GM18870 (cell line): ENCODE data around the gene ZNF718.
A peak's percentile ranks its signal among the peaks of the same experiment; 100 is the strongest.
"Not testable (repeated sequence)": the region's sequence is repeated elsewhere in the genome, so short reads cannot be mapped to it uniquely, and the experiment has no call there.

Experiments
- ATAC-seq: cut with Tn5 transposase; IDR thresholded peaks from one replicate; pipeline ENCODE4 v1.9.1; 2021; ENCODE audit warnings: moderate library complexity; ENCODE audit not compliant: unreplicated experiment

The ZNF718 gene

DNA sequence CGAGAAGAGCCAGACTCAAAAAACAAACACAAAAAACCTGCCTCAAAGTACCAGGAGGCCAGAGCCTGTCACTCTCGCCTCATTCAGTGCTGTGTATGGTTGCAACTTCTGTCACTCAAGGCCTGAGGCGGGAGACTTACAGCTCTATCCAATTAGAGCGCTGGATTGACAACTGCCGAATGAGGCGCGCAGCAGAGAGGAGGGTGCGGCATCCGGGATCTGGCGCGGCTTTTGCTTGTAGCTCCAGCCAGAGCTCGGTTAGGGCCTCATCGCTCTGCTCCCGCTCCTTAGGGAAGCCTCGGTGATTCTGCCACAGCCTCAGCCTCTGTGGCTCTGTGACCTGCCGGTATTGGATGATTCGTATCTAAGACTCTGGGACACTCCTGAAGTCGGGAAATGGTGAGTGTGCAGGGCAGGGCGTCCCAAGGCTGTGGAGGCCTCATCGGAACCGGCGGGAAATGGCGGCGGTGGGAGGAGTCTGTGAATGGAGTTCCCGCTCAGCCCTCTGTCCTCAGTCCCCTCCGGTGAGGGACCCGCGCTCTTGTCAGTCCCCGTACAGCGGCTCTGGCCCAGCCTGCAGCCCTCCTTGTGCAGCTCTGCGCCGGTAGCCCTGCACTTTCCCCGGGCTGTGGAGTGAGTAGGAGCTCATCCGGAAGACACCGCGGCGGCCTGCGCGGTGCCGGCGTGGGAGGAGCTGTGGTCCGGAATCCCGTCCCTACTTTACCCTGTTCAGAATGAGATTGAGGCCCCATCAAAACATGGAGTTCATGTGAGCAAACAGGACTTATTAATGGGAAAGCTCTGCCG lies at the start of gene ZNF718:
TSS of gene ZNF718 (plus strand) at position 227 of the 807 bp plus-strand sequence. CDS start at position 397, 170 bp downstream.
- peak; percentile 98 for ATAC-seq

DNA sequence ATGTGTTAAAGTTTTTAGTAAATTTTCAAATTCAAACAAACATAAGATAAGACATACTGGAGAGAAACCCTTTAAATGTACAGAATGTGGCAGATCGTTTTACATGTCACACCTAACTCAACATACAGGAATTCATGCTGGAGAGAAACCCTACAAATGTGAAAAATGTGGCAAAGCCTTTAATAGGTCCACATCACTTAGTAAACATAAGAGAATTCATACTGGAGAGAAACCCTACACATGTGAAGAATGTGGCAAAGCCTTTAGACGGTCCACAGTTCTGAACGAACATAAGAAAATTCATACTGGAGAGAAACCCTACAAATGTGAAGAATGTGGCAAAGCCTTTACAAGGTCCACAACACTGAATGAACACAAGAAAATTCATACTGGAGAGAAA lies 38.4 kb upstream of the ZNF718 start:
- no peak for ATAC-seq

DNA sequence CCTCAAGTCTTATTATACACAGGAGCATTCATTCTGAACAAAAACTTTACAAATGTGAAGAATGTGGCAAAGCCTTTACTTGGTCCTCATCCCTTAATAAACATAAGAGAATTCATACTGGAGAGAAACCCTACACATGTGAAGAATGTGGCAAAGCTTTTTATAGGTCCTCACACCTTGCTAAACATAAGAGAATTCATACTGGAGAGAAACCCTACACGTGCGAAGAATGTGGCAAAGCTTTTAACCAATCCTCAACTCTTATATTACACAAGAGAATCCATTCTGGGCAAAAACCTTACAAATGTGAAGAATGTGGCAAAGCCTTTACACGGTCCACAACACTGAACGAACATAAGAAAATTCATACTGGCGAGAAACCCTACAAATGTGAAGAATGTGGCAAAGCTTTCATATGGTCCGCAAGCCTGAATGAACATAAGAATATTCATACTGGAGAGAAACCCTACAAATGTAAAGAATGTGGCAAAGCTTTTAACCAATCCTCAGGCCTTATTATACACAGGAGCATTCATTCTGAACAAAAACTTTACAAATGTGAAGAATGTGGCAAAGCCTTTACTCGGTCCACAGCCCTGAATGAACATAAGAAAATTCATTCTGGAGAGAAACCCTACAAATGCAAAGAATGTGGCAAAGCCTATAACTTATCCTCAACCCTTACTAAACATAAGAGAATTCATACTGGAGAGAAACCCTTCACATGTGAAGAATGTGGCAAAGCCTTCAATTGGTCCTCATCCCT lies 37.6 kb upstream of the ZNF718 start:
- ATAC-seq: not testable (repeated sequence)

DNA sequence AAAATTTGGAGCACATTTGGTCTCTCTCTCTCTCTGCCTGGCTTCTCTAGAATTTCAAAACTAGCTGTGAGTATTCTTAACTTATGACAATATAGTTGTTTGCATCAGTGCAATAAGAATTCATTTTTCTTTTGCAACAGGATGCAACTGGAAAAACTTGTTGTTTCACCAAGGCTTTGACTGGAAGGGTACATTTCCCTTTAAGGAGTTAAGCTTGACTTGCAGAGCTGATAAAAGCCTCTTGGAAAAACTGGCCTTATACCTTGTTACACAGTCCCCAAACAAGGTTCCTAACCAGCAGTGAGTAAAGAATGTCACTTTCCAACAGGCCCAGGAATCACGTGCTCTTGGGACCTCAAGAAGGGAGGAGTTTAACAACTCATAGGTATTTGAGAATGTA lies 25.9 kb upstream of the ZNF718 start:
- no peak for ATAC-seq

DNA sequence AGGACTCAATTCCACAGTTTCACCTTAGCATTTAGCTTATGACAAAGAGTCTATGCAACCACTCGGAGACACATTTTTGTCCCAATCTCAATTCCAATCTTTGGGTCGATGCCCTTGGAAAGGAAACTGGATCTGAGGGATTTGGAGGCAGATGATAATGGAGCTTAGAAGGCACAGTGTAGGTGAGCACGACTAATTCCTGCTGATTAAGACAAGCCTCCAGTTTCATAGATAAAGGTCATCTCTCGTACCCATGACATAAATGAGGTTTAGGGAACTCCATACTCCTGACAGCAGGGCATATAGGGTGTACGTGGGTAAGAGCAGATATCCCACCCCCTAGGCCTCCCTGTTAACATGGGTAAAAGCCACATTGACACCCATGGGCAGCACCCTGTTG lies 24.4 kb upstream of the ZNF718 start:
- ATAC-seq: no peak

DNA sequence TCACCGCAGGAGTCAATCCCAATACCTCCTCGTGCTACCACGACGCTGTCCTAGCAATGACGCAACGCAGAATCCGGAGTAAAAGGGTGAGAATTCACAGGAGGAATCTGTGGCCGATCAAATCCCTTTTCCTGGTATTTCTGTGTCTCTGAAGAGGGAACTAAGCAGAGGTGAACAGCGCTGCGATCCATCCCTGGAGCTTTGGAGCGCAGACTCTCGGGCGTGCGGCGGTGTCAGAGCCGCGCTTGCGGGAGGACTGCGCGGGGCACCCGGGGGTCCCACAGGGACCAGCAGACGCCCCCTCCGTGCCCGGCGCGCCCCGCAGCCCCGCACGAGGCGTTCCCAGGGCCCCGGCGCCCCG lies 17.2 kb upstream of the ZNF718 start:
- ATAC-seq: no peak

DNA sequence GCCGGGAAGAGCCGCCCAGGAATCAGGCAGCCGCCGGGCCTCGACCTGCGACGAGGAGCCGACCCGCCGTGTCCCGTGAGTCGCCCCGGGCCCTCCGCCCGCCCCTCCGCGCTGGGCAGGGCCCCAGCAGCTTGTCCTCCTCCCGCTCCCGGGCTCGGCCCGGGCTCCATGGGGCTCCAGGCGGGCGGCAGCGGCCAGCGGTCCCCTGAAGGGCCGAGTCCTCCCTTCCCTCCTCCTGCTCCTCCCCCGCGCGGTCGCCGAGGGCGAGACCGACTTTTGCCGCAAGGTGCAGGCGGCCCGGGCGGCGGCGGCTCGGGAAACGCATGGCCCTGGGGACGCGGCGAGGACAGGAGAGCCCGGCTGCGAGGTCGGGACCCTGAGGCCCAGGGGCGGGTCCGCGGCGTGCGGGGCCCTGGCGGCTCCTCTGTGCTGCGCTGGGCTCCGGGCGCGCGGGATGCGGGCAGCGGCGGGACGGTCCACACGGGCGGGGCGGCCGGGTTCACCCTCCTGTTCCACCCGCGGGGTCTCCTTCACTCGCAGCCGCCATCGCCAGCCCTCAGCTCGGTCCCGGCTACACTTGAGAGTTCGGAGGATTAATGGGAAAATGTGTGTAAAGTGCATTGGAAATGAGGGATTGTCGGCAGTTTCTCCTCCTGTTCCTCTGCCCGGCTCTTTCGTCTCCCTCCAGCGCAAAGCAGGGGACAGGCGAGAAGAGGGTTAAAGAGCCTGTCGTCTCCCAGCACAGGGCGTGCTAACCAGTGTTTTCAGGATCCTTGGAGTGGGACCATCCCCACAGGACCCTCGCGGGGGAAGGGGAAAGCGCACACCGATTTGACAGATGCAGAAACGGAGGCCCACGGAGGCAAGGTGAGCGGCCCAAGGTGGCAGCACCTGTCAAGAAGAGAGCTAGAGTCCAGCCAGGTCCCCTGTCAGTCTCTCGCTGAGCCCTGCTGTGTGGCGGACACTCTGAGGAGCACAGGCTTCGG lies 16.6 kb upstream of the ZNF718 start:
- no peak for ATAC-seq

DNA sequence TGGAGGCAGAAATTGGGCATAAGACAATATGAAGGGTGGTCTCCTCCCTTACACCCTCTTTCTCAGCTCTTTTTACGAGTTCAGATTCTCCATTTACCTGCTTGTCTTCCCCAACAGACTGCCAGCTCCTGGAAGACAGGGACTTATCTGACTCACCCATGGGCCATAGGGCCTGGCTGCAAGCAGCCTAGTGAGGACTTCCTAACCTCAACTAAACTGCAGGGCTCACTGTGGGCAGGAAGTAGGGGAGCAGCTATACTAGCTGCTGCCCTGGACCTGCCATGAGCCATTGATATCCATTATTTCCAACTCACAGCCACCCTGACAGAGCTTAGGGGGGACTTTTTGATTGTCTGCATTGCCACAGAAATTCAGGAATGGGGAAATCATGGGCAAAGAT lies 11.5 kb upstream of the ZNF718 start:
- no peak for ATAC-seq

DNA sequence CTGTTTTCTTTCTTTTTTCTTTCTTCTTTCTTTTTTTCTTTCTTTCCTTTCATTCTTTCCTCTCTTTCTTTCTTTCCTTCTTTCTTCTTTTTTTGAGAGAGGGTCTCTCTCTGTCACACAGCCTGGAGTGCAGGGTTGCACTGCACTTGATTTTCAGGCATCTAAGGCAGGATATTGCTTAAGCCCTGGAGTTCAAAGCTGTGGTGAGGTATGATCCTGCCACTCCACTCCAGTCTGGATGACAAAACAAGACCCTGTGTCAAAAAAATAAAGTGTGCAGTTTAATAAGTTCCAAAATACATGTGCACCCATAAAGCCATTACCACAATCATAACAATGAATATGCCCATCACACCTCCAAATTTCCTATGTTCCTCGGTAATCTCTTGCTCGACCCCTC lies 10.6 kb upstream of the ZNF718 start:
- ATAC-seq: no peak

DNA sequence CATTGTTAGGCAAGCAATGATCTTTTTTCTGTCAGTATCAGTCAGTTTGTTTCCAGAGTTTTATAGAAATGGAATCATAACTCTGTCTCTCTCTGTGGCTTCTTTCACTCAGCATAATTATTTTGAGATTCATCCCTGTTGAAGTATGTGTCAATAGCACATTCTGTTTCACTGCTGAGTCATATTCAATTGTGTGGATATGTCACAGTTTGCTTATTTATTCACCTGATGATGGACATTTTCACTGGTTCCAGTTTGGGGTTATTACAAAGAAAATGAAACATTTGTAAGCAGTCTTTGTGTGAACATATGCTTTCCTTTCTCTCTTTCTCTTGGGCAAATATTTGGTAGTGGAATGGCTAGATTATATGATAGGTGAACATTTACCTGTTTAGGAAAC lies 10.2 kb upstream of the ZNF718 start:
- no peak for ATAC-seq

DNA sequence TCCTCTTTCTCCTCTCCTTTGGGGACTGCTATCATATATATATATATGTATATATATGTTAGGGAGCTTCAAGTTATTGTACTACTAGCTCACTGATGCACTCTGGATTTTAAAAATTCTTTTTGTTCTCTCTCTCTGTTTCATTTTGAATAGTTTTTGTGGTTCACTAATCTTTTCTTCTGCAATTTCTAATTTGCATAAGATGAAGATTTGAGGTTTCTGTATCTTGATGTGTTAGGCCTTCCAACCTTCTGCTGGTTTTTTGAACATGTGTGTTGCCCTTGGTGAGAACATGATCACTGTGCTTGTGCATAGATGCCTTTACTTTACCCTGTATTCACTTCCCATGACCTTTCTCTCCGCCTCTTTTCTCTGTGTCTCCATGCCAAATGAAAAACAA lies 7.8 kb upstream of the ZNF718 start:
- no peak for ATAC-seq

DNA sequence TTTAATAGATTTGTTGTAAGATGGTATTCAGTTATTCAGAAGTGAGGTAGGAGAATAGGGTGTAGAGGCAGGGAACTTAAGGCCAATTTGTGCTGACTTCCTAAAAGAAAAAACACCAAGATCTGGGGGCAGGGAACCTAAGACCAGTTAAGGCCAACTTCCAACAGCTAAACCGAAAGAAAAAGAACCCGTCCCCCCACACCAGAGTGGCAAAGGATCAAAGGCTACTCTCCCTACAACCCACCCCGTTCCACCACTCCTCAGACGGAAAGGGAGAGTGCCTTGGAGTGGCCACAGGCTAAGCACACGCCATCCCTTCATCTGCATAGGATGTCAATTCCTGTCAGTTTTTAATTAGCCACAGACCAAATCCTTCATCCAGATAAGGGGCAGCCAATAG lies 3.7 kb upstream of the ZNF718 start:
- ATAC-seq: no peak

DNA sequence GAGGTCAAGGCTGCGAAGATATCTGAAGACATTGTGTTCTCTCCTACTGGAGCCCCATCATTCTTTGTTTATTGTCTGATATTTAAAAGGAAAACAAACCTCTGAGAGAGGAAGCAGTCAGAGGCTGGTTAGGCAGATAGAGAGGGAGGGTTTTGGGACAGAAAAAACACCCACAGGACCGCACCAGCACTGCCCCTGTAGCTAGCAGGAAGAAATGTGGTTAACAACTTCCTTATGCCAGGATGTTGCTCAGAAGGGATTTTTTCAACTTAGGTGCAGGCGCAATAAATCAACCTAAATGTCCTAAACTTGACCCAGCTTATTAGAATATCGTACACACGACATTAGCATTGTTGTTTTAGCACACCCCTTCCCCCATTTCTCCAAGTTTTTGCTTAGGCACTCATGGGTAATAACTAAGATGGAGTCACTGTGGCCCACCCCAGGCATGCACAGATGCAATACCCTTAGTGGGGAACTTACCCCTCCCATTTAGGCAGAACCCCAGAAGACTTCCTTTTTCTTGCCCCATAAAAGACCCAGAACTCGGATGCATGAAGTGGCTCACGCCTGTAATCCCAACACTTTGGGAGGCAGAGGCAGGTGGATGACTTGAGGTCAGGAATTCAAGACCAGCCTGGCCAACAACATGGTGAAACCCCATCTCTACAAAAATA lies 2.8 kb upstream of the ZNF718 start:
- no peak for ATAC-seq

DNA sequence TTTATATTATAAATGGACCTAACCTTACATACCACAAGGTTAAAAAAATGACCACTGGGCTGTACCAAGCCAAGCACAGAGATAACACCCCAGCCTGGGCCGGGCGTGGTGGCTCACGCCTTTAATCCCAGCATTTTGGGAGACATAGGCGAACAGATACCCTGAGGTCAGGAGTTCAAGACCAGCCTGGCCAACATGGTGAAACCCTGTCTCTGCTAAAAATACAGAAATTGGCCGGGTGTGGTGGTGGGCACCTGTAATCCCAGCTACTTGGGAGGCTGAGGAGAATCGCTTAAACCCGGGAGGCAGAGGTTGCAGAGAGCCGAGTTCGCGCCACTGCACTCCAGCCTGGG lies 403 bp upstream of the ZNF718 start:
- not testable (repeated sequence) for ATAC-seq

DNA sequence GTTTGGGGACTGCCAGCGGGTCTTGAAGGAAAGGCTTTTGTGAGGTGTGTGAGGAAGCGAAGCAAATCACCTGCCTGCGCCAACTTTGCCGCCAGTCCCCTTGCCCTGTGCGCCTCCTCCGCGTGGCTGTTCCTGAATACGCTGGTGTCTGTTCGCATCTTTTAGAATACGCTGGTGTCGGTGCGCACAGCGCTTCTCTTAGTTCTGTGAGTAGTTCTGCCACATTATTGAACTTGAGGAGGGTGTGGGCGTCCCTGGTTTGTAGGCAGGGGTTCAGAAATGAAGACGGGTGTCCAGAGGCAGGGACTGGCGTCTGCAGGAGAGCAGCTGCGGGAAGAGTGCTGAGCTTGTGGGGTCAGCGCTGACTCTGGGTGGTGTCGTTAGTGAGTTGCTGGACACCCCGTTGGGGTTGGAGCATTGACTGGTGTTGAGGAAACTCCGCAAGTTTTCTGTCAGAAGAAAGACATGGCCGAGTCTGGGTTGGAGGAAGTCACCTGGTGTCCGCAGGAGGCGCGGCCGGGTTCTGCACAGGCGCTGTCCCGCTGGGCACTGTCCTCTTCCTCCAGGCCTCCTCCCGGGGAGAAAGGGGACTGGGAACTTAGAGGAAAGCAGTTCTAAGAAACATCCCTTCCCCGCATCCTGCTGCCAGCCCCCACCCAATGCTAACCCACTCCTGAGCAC lies 930 bp downstream of the ZNF718 start:
- no peak for ATAC-seq

DNA sequence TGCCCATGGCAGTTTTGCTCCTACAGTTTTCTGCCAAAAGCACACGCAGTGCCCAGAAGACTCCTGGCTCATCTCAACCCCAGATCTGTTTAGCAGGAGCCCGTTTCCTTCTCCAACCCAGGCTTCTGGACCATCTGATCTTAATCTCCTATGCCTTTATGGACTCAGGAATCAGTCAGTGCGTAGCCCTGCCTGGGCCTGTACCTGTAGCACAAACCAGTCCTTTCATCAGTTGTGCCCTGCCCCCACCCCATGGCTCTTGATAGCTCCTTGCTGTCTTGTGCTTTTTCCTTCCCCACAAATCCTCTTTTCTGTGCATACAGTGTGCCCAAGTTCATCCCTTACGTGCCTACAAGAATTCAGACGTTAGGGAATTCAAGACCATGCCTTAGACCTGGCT lies 1.5 kb downstream of the ZNF718 start:
- no peak for ATAC-seq

DNA sequence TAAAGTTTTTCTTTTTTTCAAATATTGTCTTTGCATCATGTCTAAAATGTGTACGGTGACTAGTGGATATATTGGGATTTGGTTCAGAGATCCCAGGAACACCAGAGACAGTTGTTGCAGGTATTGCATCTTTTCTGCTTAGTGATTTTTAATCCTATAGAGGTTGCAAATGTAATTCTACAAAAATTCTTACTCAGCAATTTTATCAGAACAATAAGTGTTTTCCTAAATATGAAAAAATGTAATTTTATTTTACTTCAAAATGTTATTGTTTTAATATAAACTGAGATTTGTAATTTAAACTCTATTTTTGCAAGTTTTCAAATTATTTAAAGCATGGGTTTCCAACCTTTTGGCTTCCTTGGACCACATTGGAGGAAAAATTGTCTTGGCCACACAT lies 8.2 kb downstream of the ZNF718 start:
- no peak for ATAC-seq

DNA sequence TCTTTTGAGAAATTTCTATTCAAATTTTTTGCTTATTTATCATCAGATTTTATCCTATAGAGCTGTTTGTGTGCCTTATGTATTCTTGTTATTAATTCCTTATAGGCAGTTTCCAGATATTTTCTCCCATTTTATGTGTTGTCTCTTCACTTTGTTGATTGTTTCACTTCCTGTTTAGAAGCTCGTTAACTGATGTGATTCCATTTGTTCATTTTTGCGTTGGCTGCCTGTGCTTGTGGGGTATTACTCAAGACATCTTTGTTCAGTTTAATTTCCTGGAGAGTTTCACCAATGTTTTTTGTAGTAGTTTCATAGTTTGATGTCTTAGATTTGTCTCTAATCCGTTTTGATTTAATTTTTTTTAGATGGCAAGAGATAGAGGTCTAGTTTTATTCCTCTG lies 14.6 kb downstream of the ZNF718 start:
- ATAC-seq: no peak

DNA sequence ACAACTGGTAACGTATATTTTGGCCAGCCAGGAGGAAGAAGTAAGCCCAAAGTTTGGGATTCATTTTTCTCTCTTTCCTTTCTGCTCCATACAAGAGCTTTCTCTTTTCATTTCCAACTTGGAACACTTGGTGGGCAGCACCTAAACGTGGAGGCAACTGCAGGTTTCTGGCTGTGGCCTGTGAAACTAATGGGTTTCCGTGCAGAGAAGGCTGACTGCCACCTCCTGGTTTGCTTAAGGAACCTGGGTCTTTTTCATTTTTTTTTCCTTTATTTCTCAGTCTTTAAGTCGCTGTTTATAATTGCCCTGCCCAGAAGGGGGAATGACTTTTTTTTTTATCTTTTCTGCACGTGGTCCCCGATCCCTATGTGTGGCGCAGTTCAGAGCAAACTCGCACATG lies 15.4 kb downstream of the ZNF718 start:
- ATAC-seq: no peak

DNA sequence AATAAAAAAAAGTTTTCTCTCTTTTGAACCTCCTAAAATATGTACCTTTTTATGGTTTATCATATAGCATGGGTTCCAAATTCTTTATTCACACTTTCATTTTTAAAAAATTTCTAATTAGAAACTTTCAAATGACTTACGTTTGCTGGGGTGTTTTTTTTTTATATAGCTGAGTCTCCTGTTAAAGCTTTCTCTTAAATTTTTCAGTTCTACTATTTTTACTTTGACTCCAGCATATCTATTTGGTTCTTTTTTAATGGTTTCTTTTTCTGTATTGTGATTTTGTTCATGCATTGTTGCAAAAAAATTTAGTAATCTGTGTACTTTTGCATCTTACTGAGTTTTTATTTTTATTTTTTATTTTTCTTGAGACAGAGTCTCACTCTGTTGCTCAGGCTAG lies 22.3 kb downstream of the ZNF718 start:
- no peak for ATAC-seq
